Measurements from ENCODE around the gene GNAO1. TPM values are rescaled to one million over a fixed set of nuclear protein-coding genes. Genes with fewer than 3 reads are reported as not detected.

The GNAO1 gene
- total RNA-seq, 1 donor from 2014 or later = 1.2 TPM

DNA sequence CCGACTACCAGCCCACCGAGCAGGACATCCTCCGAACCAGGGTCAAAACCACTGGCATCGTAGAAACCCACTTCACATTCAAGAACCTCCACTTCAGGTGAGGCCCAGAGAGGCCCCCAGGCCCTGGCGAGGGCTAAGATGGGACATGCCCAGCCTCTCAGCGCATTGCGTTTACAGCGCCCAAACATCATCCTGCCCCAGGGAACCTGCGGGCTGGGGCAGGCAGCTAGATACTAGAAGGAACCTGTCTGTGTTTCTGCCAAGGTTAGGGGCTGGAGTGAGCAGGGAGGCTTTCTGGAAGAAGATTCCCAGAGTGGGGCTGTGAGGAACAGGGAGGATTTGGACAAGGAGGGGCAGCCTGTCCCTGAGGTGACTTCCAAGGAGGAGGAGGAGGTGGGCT, 143.5 kb downstream of the GNAO1 start:
- H3K27me3 Mint-ChIP-seq (ENCODE audit: low read depth) = no peaks in the 10 kb centered on the region
- DNase-seq (ENCODE audit: low spot score) = no peak
- H3K4me3 Mint-ChIP-seq (ENCODE audit: unreplicated experiment) = no peak overlapping the region
- H3K9me3 Mint-ChIP-seq (ENCODE audit: low read depth) = no peaks in the 10 kb centered on the region
- no peak overlapping the region for H3K27ac Mint-ChIP-seq (ENCODE audit: unreplicated experiment)
- no peaks in the 10 kb centered on the region for H3K36me3 Mint-ChIP-seq (ENCODE audit: low read depth)
- TF ChIP-seq, protein P1, sequence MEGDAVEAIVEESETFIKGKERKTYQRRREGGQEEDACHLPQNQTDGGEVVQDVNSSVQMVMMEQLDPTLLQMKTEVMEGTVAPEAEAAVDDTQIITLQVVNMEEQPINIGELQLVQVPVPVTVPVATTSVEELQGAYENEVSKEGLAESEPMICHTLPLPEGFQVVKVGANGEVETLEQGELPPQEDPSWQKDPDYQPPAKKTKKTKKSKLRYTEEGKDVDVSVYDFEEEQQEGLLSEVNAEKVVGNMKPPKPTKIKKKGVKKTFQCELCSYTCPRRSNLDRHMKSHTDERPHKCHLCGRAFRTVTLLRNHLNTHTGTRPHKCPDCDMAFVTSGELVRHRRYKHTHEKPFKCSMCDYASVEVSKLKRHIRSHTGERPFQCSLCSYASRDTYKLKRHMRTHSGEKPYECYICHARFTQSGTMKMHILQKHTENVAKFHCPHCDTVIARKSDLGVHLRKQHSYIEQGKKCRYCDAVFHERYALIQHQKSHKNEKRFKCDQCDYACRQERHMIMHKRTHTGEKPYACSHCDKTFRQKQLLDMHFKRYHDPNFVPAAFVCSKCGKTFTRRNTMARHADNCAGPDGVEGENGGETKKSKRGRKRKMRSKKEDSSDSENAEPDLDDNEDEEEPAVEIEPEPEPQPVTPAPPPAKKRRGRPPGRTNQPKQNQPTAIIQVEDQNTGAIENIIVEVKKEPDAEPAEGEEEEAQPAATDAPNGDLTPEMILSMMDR (IDR thresholded peaks at IDR 0.05) = no peak
- peaks cover 5% of the 10 kb centered on the region for H3K4me1 Mint-ChIP-seq (ENCODE audit: low read depth)

DNA sequence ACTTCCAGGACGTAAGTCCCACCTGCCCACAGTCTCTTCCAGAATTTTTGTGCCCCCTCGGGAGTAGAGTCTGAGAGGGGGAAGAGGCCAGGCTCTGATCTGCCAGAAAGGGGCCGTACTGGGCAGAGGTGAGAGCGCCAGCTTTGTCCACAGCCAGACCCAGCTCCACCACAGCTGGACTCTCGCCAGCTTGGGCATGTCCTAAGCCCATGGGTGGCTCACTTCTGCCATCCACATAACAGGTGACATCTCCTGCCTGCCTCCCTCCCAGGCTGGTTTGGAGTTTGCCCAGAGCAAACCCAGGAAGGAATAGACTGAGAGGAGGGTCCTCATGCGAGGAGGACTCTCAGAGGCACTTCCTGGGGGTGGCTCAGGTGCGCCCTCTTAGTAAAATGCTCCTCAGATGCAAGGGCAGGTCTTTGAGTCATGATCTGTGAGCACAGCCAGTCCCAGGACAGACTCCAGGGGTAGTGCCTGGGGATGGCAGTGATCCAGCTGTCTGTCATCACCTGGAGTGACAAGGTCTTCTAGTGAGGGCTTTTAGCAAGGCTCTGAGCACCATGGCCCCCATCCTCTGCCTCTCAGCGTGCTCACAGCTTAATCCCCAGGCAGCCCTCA, 144.9 kb downstream of the GNAO1 start:
- H3K27ac Mint-ChIP-seq (ENCODE audit: unreplicated experiment) = no peak overlapping the region

DNA sequence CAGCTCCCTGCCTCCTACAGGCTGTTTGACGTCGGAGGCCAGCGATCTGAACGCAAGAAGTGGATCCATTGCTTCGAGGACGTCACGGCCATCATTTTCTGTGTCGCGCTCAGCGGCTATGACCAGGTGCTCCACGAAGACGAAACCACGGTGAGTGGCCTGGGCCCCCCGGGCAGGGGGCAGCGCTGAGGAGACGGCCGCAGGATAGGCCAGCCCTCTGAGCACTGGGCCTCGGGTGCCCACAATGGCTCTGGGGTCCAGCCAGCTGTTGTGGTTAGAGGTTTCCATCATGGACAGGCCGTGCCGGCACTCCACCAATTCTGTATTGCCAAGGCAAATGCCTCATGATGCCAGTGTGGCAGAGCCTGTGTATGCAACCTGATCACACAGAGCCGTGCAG, 145.4 kb downstream of the GNAO1 start:
- TF ChIP-seq, protein P1 (IDR thresholded peaks at IDR 0.05) = no peak
- H3K36me3 Mint-ChIP-seq (ENCODE audit: low read depth) = no peaks in the 10 kb centered on the region
- H3K4me1 Mint-ChIP-seq (ENCODE audit: low read depth) = peaks cover 5% of the 10 kb centered on the region
- no peak overlapping the region for H3K27ac Mint-ChIP-seq (ENCODE audit: unreplicated experiment)
- no peaks in the 10 kb centered on the region for H3K27me3 Mint-ChIP-seq (ENCODE audit: low read depth)
- peak; percentile 83 for DNase-seq (ENCODE audit: low spot score)
- no peaks in the 10 kb centered on the region for H3K9me3 Mint-ChIP-seq (ENCODE audit: low read depth)
- no peak overlapping the region for H3K4me3 Mint-ChIP-seq (ENCODE audit: unreplicated experiment)

More for the DNA sequence above, 144.9 kb downstream of the GNAO1 start:
- no peaks in the 10 kb centered on the region for H3K27me3 Mint-ChIP-seq (ENCODE audit: low read depth)
- DNase-seq (ENCODE audit: low spot score) = no peak
- no peaks in the 10 kb centered on the region for H3K9me3 Mint-ChIP-seq (ENCODE audit: low read depth)
- TF ChIP-seq, protein P1 (IDR thresholded peaks at IDR 0.05) = no peak
- H3K4me1 Mint-ChIP-seq (ENCODE audit: low read depth) = peaks cover 5% of the 10 kb centered on the region
- H3K4me3 Mint-ChIP-seq (ENCODE audit: unreplicated experiment) = no peak overlapping the region
- no peaks in the 10 kb centered on the region for H3K36me3 Mint-ChIP-seq (ENCODE audit: low read depth)

DNA sequence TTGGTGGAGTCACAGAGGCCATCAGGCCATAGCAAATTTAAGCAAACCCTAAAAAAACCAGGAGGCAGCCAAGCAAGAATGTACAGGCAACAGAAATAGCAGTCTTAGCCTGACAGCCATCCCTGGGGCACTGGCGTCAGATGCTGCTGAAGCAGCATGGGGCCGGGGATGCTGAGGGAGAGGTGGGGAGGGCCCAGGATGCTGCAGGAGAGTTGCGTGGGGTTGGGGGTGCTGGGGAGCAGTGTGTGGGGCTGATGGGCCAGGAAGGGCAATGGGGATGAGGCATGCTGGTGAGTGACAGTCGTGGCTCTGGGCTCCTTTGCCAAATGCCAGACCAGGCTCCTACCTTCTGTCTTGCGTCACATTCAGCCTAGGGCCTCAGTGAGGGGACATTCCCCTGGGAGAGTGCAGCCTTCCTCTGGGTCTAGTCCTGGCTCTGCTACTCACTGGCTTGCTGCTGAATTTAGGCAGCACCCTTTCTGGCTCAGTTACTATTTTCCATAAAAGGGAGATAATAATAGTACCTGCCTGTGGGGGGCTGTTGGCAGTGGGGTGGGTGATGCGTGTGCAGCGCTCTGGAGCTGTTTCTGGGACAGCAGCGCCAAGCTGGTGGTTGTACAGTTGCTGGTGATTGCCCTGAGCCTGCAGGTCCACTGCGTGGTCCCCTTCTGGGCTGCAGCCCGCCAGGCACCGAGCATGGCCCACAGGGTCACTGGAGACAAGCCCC, 146.0 kb downstream of the GNAO1 start:
- Mint-ChIP-seq H3K27me3 (ENCODE audit: low read depth) (no peaks in the 10 kb centered on the region), H3K4me3 (ENCODE audit: unreplicated experiment) (no peak overlapping the region), H3K9me3 (ENCODE audit: low read depth) (no peaks in the 10 kb centered on the region), H3K27ac (ENCODE audit: unreplicated experiment) (no peak overlapping the region), H3K36me3 (ENCODE audit: low read depth) (no peaks in the 10 kb centered on the region), H3K4me1 (ENCODE audit: low read depth) (peaks cover 5% of the 10 kb centered on the region)
- TF ChIP-seq, protein P1 (IDR thresholded peaks at IDR 0.05) = no peak
- DNase-seq (ENCODE audit: low spot score) = peak; percentile 75

DNA sequence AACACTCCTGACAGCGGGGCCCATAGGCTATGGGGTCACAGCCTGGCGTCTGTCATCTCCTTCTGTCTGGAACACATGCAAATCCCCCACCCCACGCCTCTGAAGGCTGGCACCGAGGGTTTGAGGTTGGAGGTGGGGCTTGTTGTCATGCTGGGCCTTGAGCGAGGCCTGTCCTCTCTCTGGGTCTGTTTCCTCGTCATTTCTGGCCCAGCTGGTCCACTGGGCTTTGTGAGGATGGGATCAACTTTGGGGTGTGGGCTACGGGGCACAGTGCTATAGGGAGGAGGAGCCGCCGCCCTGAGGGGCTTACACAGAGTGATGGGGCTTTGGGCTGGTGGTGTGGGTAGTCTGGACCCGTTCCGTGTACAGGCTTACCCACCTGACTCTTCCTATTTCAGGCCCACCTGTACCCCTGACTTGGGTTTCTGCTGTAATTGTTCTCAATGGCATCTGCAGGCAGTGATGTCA, 146.6 kb downstream of the GNAO1 start:
- Mint-ChIP-seq H3K4me3 (ENCODE audit: unreplicated experiment) (no peak overlapping the region), H3K36me3 (ENCODE audit: low read depth) (no peaks in the 10 kb centered on the region), H3K27me3 (ENCODE audit: low read depth) (no peaks in the 10 kb centered on the region), H3K4me1 (ENCODE audit: low read depth) (no peaks in the 10 kb centered on the region), H3K9me3 (ENCODE audit: low read depth) (no peaks in the 10 kb centered on the region), H3K27ac (ENCODE audit: unreplicated experiment) (no peak overlapping the region)
- peak; percentile 75 for DNase-seq (ENCODE audit: low spot score)
- TF ChIP-seq, protein P1 (IDR thresholded peaks at IDR 0.05) = no peak
